Brain pericyte (primary cell): ENCODE results near the gene TAC3.
"Not testable (repeated sequence)": the region's sequence is repeated elsewhere in the genome, so short reads cannot be mapped to it uniquely, and the experiment has no call there.

Experiments
- DNase-seq: peaks from one replicate; pipeline ENCODE4 v3.0.0-alpha.2; 2012; ENCODE audit warnings: low read depth, low spot score

TAC3 gene

GRCh38 chr12:57016348-57016747, at the start of gene TAC3:
Gene TAC3, minus strand, starts transcription at chr12:57016529. Its CDS starts 732 bp downstream, at chr12:57015797.
- no peak for DNase-seq

- no peak for DNase-seq
These were observed 47.8 kb upstream of the TAC3 start for GRCh38 chr12:57063991-57064685.

- no peak for DNase-seq
These were observed 42.1 kb upstream of the TAC3 start for GRCh38 chr12:57058454-57058853.

- DNase-seq: no peak
These were observed 40.9 kb upstream of the TAC3 start for GRCh38 chr12:57057067-57057751.

- no peak for DNase-seq
These were observed 39.5 kb upstream of the TAC3 start for GRCh38 chr12:57055824-57056223.

GRCh38 chr12:57053901-57054300, 37.6 kb upstream of the TAC3 start:
- not testable (repeated sequence) for DNase-seq

GRCh38 chr12:57053146-57053545, 36.8 kb upstream of the TAC3 start:
- not testable (repeated sequence) for DNase-seq

- no peak for DNase-seq
These were observed 34.7 kb upstream of the TAC3 start for GRCh38 chr12:57051011-57051410.

GRCh38 chr12:57049890-57050289, 33.6 kb upstream of the TAC3 start, which contains the start of gene MYO1A:
Gene MYO1A, minus strand, starts transcription at chr12:57050129. Its CDS starts 1,806 bp downstream, at chr12:57048323.
- DNase-seq: no peak

- DNase-seq: no peak
These were observed 32.8 kb upstream of the TAC3 start for GRCh38 chr12:57049119-57049446.

- DNase-seq: no peak
These were observed 32.2 kb upstream of the TAC3 start for GRCh38 chr12:57048423-57049118.

- DNase-seq: no peak
These were observed 31.7 kb upstream of the TAC3 start for GRCh38 chr12:57047981-57048380.

- DNase-seq: no peak
These were observed 30.9 kb upstream of the TAC3 start for GRCh38 chr12:57046947-57047890.

- no peak for DNase-seq
These were observed 29.9 kb upstream of the TAC3 start for GRCh38 chr12:57046086-57046791.

- DNase-seq: no peak
These were observed 28.6 kb upstream of the TAC3 start for GRCh38 chr12:57044889-57045288.

GRCh38 chr12:57044468-57044867, 28.1 kb upstream of the TAC3 start:
- no peak for DNase-seq

GRCh38 chr12:57042695-57043094, 26.4 kb upstream of the TAC3 start:
- DNase-seq: no peak

GRCh38 chr12:57040750-57041149, 24.4 kb upstream of the TAC3 start:
- DNase-seq: no peak

GRCh38 chr12:57040211-57040610, 23.9 kb upstream of the TAC3 start:
- no peak for DNase-seq

GRCh38 chr12:57039016-57039798, 22.9 kb upstream of the TAC3 start:
- no peak for DNase-seq
